CD4-positive, alpha-beta T cell treated with Interleukin-4 for 1 hour (primary cell): Measurements from ENCODE around the gene STEAP3.

Source experiments
- DNase-seq, 2 donors: peaks; one replicate each; pipeline ENCODE4 v3.0.0-alpha.2; 2020 to 2022

Gene STEAP3

GRCh38 chr2:119198240-119198840, 25.3 kb upstream of the STEAP3 start:
- DNase-seq = no peak

DNA sequence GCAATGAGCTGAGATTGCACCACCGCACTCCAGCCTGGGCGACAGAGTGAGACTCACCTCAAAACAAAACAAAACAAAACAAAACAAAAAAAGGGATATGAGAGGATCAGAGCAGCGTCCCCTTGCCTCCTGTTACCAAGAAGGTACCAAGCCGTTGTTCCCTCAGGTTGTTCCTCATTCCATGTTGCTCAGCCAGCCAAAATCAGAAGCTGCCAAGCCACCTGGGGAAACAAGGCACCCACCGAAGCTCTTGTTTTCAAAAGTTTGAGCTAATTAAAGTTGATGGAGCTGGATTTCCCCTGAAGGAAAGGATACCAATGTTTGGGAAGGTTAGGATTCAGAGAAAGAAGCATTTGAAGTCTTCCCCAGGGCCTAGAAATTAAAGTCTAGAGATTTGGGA, 21.8 kb upstream of the STEAP3 start:
- DNase-seq = no peak

- DNase-seq = no peak
These were observed 20.9 kb upstream of the STEAP3 start for GRCh38 chr2:119202610-119203310.

GRCh38 chr2:119204525-119204924, 19.1 kb upstream of the STEAP3 start:
- no peak for DNase-seq

GRCh38 chr2:119205001-119205706, 18.5 kb upstream of the STEAP3 start:
- DNase-seq = no peak

DNA sequence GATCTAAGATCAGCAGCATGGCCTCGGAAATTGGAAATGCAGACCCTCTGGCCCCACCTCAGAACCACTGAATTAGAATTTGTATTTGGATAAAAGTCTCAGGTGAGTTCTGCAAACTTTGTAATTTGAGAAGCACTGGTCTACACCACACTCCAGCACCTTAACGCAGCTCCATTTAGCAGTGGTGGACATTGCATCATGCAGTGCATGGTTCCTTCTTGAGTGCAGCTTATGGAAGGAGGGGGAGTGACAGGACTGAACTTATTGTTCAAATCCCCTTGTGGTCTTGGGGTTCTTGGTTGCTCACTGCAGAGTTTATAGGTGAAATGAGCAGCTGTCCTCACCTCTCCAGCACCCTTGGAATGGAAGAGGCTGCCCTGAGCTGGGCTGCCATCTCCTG, 17.4 kb upstream of the STEAP3 start:
- DNase-seq = no peak

DNA sequence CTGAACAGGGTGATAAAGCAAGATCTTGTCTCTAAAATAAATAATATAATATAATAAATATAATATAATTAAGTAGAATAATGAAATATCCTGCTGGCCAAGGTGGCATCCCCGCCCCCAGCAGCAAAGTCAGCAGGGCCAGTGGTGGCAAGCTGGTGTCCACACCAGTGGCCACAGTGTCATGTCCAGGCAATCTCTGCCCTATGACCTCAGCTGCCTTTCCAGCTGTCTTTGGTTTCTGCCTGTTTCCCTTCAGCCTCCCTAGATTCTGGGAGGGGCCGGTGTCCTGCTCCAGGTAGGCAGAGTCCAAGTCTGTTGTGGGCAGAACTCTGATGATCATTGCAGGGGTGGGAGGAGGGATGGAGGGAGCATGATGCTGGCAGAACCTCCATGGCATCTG, 16.2 kb upstream of the STEAP3 start:
- DNase-seq = no peak

GRCh38 chr2:119208791-119209203, 14.8 kb upstream of the STEAP3 start:
- DNase-seq = no peak

DNA sequence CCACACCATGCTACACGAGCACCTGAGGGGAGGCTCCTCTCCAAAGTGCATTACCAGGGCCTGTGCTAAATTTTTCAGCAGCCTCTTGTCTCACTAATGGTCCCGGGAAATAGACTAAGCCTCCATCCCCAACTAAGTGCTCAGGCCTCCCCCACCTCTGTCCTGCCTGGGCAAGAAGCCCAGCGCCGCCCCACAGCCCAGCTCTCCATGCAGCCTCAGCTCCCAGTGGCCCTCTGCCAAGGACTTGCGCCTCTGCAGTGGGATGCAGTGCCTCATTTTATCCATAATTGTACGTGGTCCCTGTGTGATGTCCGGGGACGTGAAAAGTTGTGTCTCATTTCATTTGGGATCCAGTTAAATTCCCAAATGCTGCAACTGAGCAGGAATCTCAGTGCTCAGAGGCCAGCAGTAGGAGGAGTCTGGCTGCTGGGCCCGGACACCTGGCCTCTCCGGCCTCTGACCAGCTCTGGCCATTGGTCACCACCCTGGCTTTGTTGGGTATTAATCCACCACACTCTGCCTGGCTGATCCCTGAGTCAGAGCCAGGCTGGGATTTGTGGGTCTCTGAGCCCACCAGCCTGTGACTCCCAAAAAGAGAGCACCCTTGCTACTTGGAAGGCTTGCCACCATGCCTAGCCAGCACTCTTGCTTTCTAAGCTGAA, 11.4 kb upstream of the STEAP3 start:
- no peak for DNase-seq

- DNase-seq = no peak
These were observed 9.1 kb upstream of the STEAP3 start for GRCh38 chr2:119214453-119215037.

- no peak for DNase-seq
These were observed 6.6 kb upstream of the STEAP3 start for GRCh38 chr2:119216994-119217393.

DNA sequence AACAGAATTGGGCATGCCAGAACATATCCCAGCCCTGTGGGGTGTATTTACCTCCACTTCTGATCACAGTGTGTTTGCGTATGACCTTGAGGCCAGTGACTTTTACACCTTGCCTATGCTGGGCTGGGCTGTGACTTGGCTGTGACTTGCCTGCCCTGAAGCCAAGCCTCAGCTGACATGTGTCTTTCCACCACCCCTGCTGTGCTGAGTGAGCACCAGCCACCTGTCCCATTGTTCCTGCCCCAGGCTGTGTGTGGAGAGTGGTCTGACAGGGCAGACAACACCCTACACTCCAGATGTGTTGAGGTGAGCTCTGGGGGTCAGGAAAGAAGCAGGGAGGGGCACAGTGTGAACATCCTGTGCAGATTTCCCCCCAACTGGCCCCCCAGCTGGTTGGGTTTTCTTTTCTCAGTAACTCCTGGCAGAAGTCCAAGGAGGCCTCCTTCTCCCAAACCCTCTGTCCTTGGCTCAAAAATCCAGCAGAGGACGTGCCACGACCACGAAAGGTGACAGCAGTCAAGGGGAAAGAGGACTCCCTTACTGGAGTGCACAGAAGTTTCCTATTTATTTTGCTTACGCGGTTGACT, 5.1 kb upstream of the STEAP3 start:
- DNase-seq = no peak

GRCh38 chr2:119219873-119220272, 3.8 kb upstream of the STEAP3 start:
- DNase-seq = no peak

GRCh38 chr2:119220720-119221301, 2.8 kb upstream of the STEAP3 start:
- DNase-seq = no peak

GRCh38 chr2:119221609-119222008, 2.0 kb upstream of the STEAP3 start:
- DNase-seq = no peak

- DNase-seq = no peak
These were observed 1.4 kb upstream of the STEAP3 start for GRCh38 chr2:119222213-119222612.

DNA sequence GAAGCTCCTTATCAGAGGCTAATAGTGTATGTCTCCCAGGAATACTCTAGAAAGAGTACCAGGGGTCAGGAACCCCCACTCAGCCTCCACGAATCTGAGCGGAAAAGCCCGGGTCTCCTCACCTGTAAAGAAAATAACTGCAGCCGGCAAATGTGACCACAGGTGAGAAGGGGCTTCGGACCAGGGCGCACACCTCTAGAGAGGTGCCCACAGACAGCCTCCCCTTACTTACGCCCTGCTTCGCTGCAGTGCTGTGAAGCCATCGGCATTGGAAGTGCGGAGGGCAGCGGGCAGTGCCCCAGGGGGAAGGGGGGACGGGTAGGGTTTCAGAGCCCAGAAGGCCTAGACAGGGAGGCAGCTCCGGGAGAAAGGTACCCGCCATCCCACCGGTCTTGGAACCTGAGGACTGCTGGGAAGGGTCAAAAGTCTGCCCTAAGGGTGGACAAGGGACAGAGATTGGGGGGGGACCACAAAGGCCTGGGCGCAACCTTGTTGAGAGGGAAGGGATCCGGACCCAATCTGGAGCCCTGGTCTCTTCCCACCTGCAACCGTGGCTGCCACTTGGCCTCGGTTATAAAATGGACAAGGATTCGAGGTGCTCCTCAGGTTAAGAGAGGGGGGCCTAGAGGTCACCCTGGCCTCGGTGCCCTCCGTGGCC, 642 bp upstream of the STEAP3 start:
- no peak for DNase-seq

GRCh38 chr2:119224391-119225104, 914 bp downstream of the STEAP3 start:
- DNase-seq = no peak

DNA sequence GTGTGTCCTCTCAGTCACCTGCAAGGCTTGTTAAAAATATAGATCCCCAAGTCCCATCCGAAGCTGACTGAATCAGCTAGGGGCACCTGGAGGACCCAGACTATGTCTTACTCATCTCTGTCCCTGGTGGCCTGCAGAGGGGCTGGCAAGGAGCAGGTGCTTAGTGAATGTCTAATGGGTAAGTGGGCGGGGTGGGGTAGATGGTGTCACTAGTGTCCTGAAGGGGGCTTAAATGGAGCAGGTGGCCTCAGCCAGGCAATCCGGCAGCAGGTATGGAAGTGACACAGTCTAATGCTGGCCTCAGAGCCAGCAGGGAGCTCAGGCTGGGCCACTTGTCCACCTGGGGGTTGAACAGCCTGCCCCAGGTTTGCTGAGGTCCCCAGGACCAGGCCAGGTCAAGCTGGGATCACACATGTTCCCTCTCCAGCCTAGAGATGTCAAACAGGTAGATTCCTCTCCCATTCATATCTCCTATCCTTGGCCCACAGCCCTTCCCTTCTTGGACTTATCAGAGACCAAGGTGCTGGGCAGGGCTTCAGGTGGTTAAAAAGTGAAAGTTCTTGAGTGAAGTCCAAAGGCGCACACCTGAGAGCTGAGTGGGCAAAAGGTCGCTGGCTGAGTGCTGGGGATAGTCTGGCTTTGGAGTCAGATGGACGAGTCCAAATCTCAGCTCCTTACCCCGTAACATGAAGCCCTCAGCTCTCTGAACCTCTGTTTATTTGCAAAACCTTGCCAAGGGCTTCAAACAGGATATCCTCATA, 1.7 kb downstream of the STEAP3 start:
- DNase-seq = no peak

DNA sequence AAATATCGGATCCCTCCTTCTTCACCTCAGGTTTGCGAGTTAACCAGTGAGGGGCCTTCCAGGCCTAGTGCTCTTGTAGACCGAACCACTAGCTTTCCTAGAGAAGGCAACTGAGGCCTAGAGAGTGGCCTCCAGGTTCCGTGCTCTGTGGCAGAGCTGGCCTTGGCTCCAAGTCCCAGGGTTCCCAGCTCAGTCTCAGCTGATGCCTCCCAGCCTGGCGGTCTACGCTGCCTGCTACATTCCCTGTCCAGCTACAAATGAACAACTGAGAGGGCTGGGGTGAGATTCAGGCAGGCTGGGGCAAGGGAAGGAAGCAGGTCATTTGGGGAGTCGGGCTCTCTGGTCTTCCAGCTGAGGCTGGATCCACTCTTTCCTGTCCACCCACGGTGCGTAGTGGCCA, 2.3 kb downstream of the STEAP3 start:
- DNase-seq = no peak

DNA sequence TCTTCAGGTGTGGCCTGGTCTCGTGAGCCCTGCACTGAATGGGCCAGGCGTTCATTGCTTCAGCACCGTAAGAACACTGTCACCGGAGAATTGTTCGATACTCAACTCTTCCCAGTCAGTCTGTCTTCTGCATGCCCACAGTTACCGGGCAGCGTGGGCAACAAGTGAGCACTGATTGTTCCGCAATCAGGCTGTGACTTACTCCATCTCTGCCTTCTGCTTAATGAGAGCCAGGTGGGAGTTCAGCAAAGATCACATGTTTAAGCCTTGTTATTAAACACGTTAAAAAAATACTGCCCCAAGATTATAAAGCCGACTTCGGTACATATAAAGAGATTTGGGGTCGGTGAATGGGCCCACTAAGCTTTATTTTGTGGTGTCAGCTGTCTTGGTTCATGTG, 3.7 kb downstream of the STEAP3 start:
- DNase-seq = no peak
